GM19467 (cell line): ENCODE data around the gene HHAT.

ENCODE experiments used
- ATAC-seq: cut with Tn5 transposase; IDR thresholded peaks from one replicate; pipeline ENCODE4 v1.9.1; 2021; ENCODE audit warnings: mild to moderate bottlenecking, moderate library complexity; ENCODE audit not compliant: unreplicated experiment

Gene HHAT

DNA sequence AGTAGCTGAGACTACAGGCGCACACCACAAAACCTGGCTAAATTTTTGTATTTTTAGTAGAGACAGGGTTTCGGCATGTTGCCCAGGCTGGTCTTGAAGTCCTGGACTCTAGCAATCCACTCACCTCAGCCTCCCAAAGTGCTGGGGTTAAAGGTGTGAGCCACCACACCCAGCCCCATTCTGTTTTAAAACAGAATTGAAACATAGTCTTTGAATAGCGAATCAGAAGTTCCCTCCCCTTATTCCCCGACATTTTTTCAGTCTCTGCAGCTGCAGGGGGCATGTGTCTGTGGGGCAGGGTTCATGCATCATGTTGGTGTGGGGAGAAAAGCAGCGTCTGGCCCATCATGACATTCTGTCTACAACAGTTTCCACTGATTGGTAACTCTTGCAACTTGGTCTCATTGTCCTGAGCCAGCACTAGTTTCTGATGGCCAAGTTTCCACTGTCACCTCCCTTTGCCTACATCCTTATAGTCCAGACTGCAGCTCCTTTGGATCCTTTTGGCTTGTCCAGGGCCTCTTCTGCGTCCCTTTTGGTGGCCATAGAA lies 15.6 kb upstream of the HHAT start:
- no peak for ATAC-seq

GRCh38 chr1:210313921-210314320 lies 14.8 kb upstream of the HHAT start:
- ATAC-seq, result no peak

DNA sequence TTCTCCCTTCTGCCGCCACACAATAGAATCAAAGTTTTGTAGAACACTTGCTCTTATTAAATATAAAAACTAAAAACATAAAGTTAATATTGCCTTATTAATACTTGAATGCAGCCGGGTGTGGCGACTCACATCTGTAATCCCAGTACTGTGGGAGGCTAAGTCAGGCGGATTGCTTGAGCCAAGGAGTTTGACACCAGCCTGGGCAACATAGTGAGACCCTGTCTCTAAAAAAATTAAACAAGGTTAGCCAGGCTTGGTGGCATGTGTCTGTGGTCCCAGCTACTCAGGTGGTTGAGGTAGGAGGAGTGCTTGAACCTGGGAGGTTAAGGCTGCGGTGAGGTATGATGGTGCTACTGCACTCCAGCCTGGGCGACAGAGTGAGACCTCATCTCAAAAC lies 13.2 kb upstream of the HHAT start:
- ATAC-seq, result no peak

DNA sequence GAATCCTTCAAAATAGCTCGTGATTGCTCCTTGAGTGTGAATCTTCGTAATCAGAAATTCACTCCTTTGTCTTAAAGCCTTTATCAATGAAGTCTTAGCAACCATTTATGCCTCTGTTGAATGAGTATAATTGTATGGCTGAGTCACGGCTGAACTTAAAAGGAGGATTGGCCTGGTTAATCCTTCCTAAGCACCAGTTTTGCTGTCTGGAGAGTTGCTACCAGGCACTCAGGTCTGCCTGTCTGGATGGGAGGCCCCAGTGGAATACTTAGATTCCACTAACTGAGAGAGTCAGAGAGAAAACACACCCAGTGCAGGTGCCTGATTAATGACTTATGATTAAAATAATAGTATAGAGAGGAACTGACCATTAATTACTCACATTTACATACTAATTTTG lies 7.6 kb upstream of the HHAT start:
- ATAC-seq, result no peak

- ATAC-seq, result no peak
Observed at GRCh38 chr1:210321552-210321951, 7.2 kb upstream of the HHAT start.

DNA sequence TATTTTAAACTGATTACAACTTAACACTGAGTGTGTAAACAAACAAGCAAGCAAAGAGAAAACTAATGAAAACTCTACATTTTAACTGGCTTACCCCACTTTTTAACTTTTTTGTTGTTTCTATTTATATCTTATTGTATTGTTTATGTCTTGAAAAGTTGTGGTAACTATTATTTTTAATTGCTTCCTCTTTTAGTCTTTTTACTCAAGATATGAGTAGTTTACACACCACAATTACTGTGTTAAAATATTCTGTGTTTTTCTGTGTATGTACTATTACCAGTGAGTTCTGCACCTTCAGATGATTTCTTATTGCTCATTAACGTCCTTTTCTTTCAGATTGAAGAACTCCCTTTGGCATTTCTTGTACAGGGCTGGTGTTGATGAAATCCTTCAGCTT lies 4.7 kb upstream of the HHAT start:
- no peak for ATAC-seq

DNA sequence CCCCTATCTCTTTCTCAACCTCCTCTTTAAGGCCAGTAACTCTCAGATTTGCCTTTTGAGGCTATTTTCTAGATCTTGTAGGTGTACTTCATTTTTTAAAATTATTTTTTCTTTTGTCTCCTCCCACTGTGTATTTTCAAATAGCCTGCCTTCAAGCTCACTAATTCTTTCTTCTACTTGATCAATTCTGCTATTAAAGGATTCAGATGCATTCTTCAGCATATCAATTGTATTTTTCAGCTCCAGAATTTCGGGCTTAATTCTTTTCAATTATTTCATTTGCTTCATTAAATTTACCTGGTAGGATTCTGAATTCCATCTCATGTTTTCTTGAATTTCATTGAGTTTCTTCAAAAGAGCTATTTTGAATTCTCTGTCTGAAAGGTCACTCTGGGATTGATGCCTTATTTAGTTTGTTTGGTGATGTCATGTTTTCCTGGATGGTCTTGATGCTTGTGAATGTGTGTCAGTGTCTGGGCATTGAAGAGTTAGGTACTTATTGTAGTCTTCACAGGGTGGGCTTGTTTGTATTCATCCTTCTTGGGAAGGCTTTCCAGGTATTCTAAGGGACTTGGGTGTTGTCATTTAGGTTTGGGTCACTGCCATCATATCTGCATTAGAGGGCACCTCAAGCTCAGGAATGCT lies 3.6 kb upstream of the HHAT start:
- no peak for ATAC-seq

- no peak for ATAC-seq
Observed at GRCh38 chr1:210328032-210328745, 513 bp upstream of the HHAT start.

- no peak for ATAC-seq
Observed at GRCh38 chr1:210330279-210330866, 1.7 kb downstream of the HHAT start.

GRCh38 chr1:210332233-210332632 lies 3.5 kb downstream of the HHAT start:
- ATAC-seq, result no peak

DNA sequence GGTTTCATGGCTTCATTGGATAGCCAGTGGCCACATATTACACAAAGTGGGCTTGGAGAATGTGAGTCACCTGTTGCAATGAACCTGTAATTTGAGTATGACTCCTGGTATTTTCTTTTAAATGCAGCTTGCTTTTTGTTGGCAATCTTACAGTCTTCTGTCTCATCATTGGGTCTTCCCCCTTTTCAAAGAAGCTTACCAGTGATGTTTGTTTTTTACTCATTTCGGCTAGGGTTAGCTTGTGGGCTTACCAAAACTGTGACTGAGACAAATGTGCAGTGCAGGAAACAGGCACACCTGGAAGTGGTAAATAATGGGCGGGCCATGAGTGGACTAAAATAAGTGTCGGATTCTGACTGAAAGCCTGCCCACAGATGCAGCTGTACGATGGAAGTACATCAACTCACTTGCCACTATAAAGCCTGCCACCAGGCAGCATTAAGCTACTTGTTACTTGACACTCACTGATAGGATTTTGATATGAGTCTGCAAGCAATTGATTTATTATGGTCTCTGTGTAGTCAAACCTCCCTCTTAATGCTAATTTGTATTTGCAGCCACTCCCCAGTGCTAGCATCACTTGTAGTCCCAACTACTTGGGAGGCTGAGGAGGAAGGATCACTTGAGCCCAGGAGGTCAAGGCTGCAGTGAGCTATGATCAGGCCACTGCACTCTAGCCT lies 4.2 kb downstream of the HHAT start:
- peak; percentile 68 for ATAC-seq

- no peak for ATAC-seq
Observed at GRCh38 chr1:210335001-210335400, 6.3 kb downstream of the HHAT start.

- ATAC-seq, result no peak
Observed at GRCh38 chr1:210336362-210336761, 7.7 kb downstream of the HHAT start.

DNA sequence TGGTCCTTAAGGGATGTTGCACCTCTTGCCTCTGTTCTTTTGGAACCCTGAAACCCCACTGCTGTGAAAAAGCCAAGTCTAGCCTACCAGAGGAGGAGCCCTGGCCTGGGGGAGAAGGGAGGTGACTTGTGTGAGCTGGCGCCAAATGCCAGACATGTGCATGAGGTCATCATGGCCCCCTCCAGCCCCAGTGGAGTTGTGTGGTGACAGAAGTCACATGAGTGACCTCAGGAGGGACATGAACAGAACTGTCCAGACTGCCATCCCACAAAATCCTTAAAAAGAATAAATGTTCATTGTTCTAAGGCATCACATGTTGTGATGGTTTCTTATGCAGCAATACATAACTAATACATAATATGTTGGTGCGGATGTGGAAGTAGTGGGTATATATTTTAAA lies 10.8 kb downstream of the HHAT start:
- no peak for ATAC-seq

GRCh38 chr1:210340311-210340710 lies 11.6 kb downstream of the HHAT start:
- no peak for ATAC-seq

GRCh38 chr1:210340841-210341240 lies 12.1 kb downstream of the HHAT start:
- ATAC-seq, result no peak

GRCh38 chr1:210342986-210343780 lies 14.5 kb downstream of the HHAT start:
- ATAC-seq, result peak; percentile 62

DNA sequence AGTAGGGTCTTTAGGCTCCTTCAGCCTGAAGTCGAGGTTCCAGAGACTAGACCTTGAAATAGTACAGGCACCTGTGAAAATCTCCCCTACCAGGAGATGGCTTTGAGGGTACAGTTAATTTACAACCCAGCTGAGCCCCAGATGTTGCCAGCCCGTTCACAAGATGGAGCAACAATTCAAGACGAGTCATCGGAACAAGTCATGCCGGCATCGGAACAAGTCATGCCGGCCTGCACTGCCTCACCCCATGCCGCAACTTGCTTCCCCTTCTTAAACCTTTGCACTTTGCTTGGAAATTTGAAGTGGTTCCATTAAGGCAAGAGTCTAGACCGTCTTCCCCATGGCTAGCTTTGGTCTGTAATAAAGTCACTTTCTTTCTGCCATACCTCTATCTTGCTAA lies 16.0 kb downstream of the HHAT start:
- no peak for ATAC-seq

DNA sequence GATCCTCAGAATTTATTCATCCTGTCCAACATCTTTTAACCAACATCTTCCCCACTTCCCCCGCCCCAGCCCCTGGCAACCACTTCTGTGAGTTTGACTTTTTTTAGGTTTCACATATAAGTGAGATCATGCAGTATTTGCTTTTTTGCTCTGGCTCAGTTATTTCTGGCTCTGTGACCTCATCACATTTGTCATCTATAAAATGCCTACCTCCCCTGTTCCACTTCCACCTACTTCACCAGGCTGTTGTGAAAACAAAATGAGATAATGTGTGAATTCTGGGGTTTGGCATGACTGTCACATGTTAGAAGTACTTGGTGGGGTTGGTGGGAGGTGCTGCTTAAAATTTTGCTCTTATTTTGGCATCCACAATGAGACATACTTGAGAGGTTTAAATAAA lies 18.4 kb downstream of the HHAT start:
- ATAC-seq, result no peak

GRCh38 chr1:210351496-210351895 lies 22.8 kb downstream of the HHAT start:
- ATAC-seq, result no peak

GRCh38 chr1:210352575-210352974 lies 23.9 kb downstream of the HHAT start:
- no peak for ATAC-seq
